ENCODE measurements around the gene PGAP6. TPM values are rescaled to one million over a fixed set of nuclear protein-coding genes. Genes with fewer than 3 reads are reported as not detected.

The PGAP6 gene
- total RNA-seq, 4 donors from 2014 or later = 31.6 to 83.3 (median 62.2) TPM

GRCh38 chr16:410516-411178, 28.9 kb upstream of the PGAP6 start:
- Histone ChIP-seq H3K4me1 (no peaks in the 10 kb centered on the region), H3K9me3 (no peaks in the 10 kb centered on the region), H3K27me3 (no peaks in the 10 kb centered on the region), H3K36me3 (no peaks in the 10 kb centered on the region), H3K27ac (no peak overlapping the region), H3K4me3 (replicated peaks in 1 of 3) (no peak overlapping the region)
- TF ChIP-seq CTCF (IDR thresholded peaks at IDR 0.05) (no peak), POLR2A (IDR thresholded peaks at IDR 0.05) (no peak)
- DNase-seq = no peak
- intact Hi-C loops (cut with DNase I) = no loop called here
- 94 to 100% methylated on average over 11 to 12 of the region's 36 CpGs for WGBS, 2 donors

- DNase-seq = no peak
- TF ChIP-seq CTCF (IDR thresholded peaks at IDR 0.05) (no peak), POLR2A (IDR thresholded peaks at IDR 0.05) (no peak)
- intact Hi-C loops (cut with DNase I) = no loop called here
- no peak overlapping the region for H3K4me3 ChIP-seq (replicated peaks in 1 of 3)
- H3K9me3 ChIP-seq = no peaks in the 10 kb centered on the region
- peaks cover 0 to 3% of the 10 kb centered on the region in 2 donors for H3K4me1 ChIP-seq
- H3K27ac ChIP-seq = no peak overlapping the region
- no peaks in the 10 kb centered on the region for H3K27me3 ChIP-seq
- 88 to 96% methylated on average over 4 to 15 of the region's 16 CpGs for WGBS, 2 donors
- no peaks in the 10 kb centered on the region for H3K36me3 ChIP-seq
Measured at GRCh38 chr16:407253-407652, 25.5 kb upstream of the PGAP6 start.

GRCh38 chr16:405548-406506, 24.0 kb upstream of the PGAP6 start:
- intact Hi-C loops (cut with DNase I) = no loop called here

GRCh38 chr16:404971-405486, 23.3 kb upstream of the PGAP6 start:
- peaks cover 3 to 5% of the 10 kb centered on the region in 2 donors for H3K4me1 ChIP-seq
- DNase-seq = no peak
- H3K36me3 ChIP-seq = no peaks in the 10 kb centered on the region
- TF ChIP-seq CTCF (IDR thresholded peaks at IDR 0.05) (no peak), POLR2A (IDR thresholded peaks at IDR 0.05) (no peak)
- no peaks in the 10 kb centered on the region for H3K9me3 ChIP-seq
- intact Hi-C loops (cut with DNase I) = no loop called here
- H3K27me3 ChIP-seq = no peaks in the 10 kb centered on the region
- WGBS, 2 donors = 93 to 94% methylated on average over 6 to 11 of the region's 12 CpGs
- H3K4me3 ChIP-seq (replicated peaks in 1 of 3) = no peak overlapping the region
- no peak overlapping the region for H3K27ac ChIP-seq

More at GRCh38 chr16:405548-406506, 24.0 kb upstream of the PGAP6 start:
- peaks cover 1 to 5% of the 10 kb centered on the region in 2 donors for H3K4me1 ChIP-seq
- no peaks in the 10 kb centered on the region for H3K36me3 ChIP-seq
- no peak overlapping the region for H3K4me3 ChIP-seq (replicated peaks in 1 of 3)
- H3K27ac ChIP-seq = no peak overlapping the region
- DNase-seq = no peak
- 92 to 94% methylated on average over 21 of the region's 27 CpGs for WGBS, 2 donors
- H3K9me3 ChIP-seq = no peaks in the 10 kb centered on the region
- TF ChIP-seq POLR2A (IDR thresholded peaks at IDR 0.05) (no peak), CTCF (IDR thresholded peaks at IDR 0.05) (no peak)
- no peaks in the 10 kb centered on the region for H3K27me3 ChIP-seq
